A549 (cell line): ENCODE measurements around the gene NELFB. TPM values are rescaled to one million over a fixed set of nuclear protein-coding genes. Genes with fewer than 3 reads are reported as not detected.

Experiments
- ATAC-seq, 2 experiments: fragments of 200-7000 bp in 1 of 2; fragments of >200 bp in 1 of 2; cut with Nextera tagmentation in 1 of 2; cut with Tn5 transposase in 1 of 2; 3 replicates each; pipeline versions ENCODE4 v1.8.0 to v1.9.1; 2018 to 2020; ENCODE audit warnings: mild to moderate bottlenecking in 1 of 2, moderate library complexity in 1 of 2
- CTCF ChIA-PET: fragments of 300-600 bp; sonication (Branson Sonifier 250); formaldehyde crosslinking; extraction: SDS; loops from one replicate; lab custom pipeline; 2021; ENCODE audit warnings: antibody characterized with exemption, inconsistent platforms; lab: Yijun Ruan, JAX
- POLR2A ChIA-PET: fragments of 350-600 bp; formaldehyde crosslinking; extraction: SDS; loops from one replicate; lab custom pipeline; 2021; ENCODE audit warnings: antibody characterized with exemption, inconsistent platforms; lab: Yijun Ruan, JAX
- DNase-seq, 2 experiments: peaks; one replicate each; pipeline versions ENCODE4 v3.0.0 to v3.0.0-alpha.2; 2011 to 2016; ENCODE audit warnings: low read depth in 1 of 2, low spot score in 1 of 2
- FAIRE-seq: peaks from 2 replicates; lab custom pipeline; 2011; peaks lifted over from hg19 to GRCh38; lab: Jason Lieb, UNC
- H3K27ac ChIP-seq, 2 experiments: fragments of >200 bp; sonication (Bioruptor Twin); formaldehyde crosslinking; 3 replicates each; pipeline ENCODE4 v1.5.1; 2016 to 2017
- H3K4me1 ChIP-seq: fragments of >200 bp; sonication (Bioruptor Twin); formaldehyde crosslinking; 3 replicates; pipeline ENCODE4 v1.6.1; 2016
- H3K4me2 ChIP-seq: fragments of >200 bp; sonication (Bioruptor Twin); formaldehyde crosslinking; 3 replicates; pipeline ENCODE4 v1.6.1; 2016
- H3K4me3 ChIP-seq: fragments of >200 bp; sonication (Bioruptor Twin); formaldehyde crosslinking; 3 replicates; pipeline ENCODE4 v1.5.1; 2016
- H3K9me3 ChIP-seq: fragments of >200 bp; sonication (Bioruptor Twin); formaldehyde crosslinking; 3 replicates; pipeline ENCODE4 v1.6.1; 2016
- CBX8 ChIP-seq: fragments of 200-600 bp; sonication (generic); IDR thresholded peaks from 2 replicates; pipeline ENCODE4 v1.6.1; 2016
- CHD2 ChIP-seq: fragments of 150-350 bp; IDR thresholded peaks from 2 replicates; pipeline ENCODE4 v1.6.1; 2014; ENCODE audit warnings: low read length; ENCODE audit not compliant: partially characterized antibody
- E2F6 ChIP-seq: IDR thresholded peaks from 2 replicates; pipeline ENCODE4 v1.6.1; 2012; ENCODE audit warnings: low read depth, borderline replicate concordance
- EHF ChIP-seq: fragments of 250-450 bp; sonication (Bioruptor Pico); IDR thresholded peaks from 2 replicates; pipeline ENCODE4 v1.5.0; 2020; ENCODE audit warnings: mild to moderate bottlenecking
- EHMT2 ChIP-seq: fragments of 200-600 bp; sonication (generic); IDR thresholded peaks from 2 replicates; pipeline ENCODE4 v1.6.1; 2016; ENCODE audit warnings: antibody characterized with exemption, low read depth, mild to moderate bottlenecking, moderate library complexity
- FOSB ChIP-seq: fragments of 250-450 bp; sonication (Bioruptor Pico); IDR thresholded peaks from 2 replicates; pipeline ENCODE4 v1.5.0; 2020; ENCODE audit warnings: mild to moderate bottlenecking, moderate library complexity
- HDAC2 ChIP-seq: fragments of 200-600 bp; sonication (generic); IDR thresholded peaks from 2 replicates; pipeline ENCODE4 v1.6.1; 2016
- HES2 ChIP-seq: fragments of >200 bp; sonication (Bioruptor Twin); formaldehyde crosslinking; IDR thresholded peaks from 2 replicates; pipeline ENCODE4 v1.6.1; 2016
- HOXB5 ChIP-seq: fragments of 250-450 bp; sonication (Bioruptor Pico); IDR thresholded peaks from 2 replicates; pipeline ENCODE4 v1.5.0; 2020; ENCODE audit warnings: mild to moderate bottlenecking, moderate library complexity
- JUNB ChIP-seq: fragments of >200 bp; sonication (Bioruptor Twin); formaldehyde crosslinking; IDR thresholded peaks from 2 replicates; pipeline ENCODE4 v1.6.1; 2016
- KDM5A ChIP-seq: fragments of 200-600 bp; sonication (generic); IDR thresholded peaks from 2 replicates; pipeline ENCODE4 v1.6.1; 2016; ENCODE audit warnings: antibody characterized with exemption, mild to moderate bottlenecking
- NR3C1 ChIP-seq: fragments of >200 bp; sonication (Bioruptor Twin); formaldehyde crosslinking; IDR thresholded peaks from 3 replicates; pipeline ENCODE4 v1.6.1; 2017
- SMC3 ChIP-seq: fragments of >200 bp; sonication (Bioruptor Twin); formaldehyde crosslinking; IDR thresholded peaks from 3 replicates; pipeline ENCODE4 v1.6.1; 2018; ENCODE audit warnings: inconsistent platforms
- SREBF2 ChIP-seq: fragments of 450-650 bp; IDR thresholded peaks from 2 replicates; pipeline ENCODE4 v1.6.1; 2014; ENCODE audit warnings: mild to moderate bottlenecking, moderate library complexity
- TP53 ChIP-seq: fragments of 250-450 bp; sonication (Bioruptor Pico); IDR thresholded peaks from 2 replicates; pipeline ENCODE4 v1.5.0; 2021; ENCODE audit warnings: mild to moderate bottlenecking, moderate library complexity
- USF2 ChIP-seq: fragments of 450-650 bp; IDR thresholded peaks from 2 replicates; pipeline ENCODE4 v1.6.1; 2014; ENCODE audit warnings: antibody characterized with exemption
- ZFP36 ChIP-seq: fragments of 450-650 bp; IDR thresholded peaks from 2 replicates; pipeline ENCODE4 v1.6.1; 2014; ENCODE audit warnings: borderline replicate concordance; ENCODE audit not compliant: partially characterized antibody
- ZNF302 ChIP-seq: fragments of 250-450 bp; sonication (Bioruptor Pico); IDR thresholded peaks from 2 replicates; pipeline ENCODE4 v1.9.0; 2021; ENCODE audit warnings: inconsistent platforms, mild to moderate bottlenecking, moderate library complexity
- WGBS: methylation state at CpG from one replicate; pipeline ENCODE4 v1.1.6; 2017; ENCODE audit errors: missing lambda C conversion rate; 5-methylcytosine and 5-hydroxymethylcytosine counted together
- polyA plus RNA-seq, 4 experiments: library from polyadenylated mRNA; depleted of rRNA in 3 of 4; stranded (reverse); fragments of >200 nt; fragmentation: RNase III in 1 of 4; extraction: RNeasy Plus Mini Kit Qiagen cat#74134 plus additional on column Dnase treatment in 1 of 4; gene quantifications; 2 replicates in 3 of 4; 3 replicates in 1 of 4; pipeline ENCODE4 v1.2.3, GENCODE V29; 2011 to 2017
- TF ChIP-seq, protein P1 (sequence below): IDR thresholded peaks from 2 replicates; pipeline ENCODE4 v1.6.1; 2012
- TF ChIP-seq, protein P2 (sequence below): fragments of >200 bp; sonication (Bioruptor Twin); formaldehyde crosslinking; IDR thresholded peaks from 3 replicates; pipeline ENCODE4 v1.6.1; 2016

NELFB gene
- polyA plus RNA-seq, 2 of the 4 experiments (the other 2 are of a cell fraction) = 31.8 to 45.3 TPM

- WGBS = 85% methylated on average over 14 of the region's 15 CpGs
- Histone ChIP-seq H3K9me3 (no peaks in the 10 kb centered on the region), H3K27ac (no peak overlapping the region), H3K4me2 (no peak overlapping the region), H3K4me3 (no peak overlapping the region), H3K4me1 (peaks cover 38% of the 10 kb centered on the region)
- DNase-seq (no peak), FAIRE-seq (no peak), ATAC-seq (no peak)
- TF ChIP-seq, protein P1, sequence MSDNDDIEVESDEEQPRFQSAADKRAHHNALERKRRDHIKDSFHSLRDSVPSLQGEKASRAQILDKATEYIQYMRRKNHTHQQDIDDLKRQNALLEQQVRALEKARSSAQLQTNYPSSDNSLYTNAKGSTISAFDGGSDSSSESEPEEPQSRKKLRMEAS = no peak
- ChIA-PET CTCF (interaction anchor here (0.5 to 4.2 kb wide), 8 partner anchors 10 to 187 kb away, joined by 3 to 43 read pairs (median 3); partner anchors contain the start of gene MAN1B1), POLR2A (no interaction called here)
Measured at GRCh38 chr9:137273611-137274320, 18.6 kb downstream of the NELFB start.

DNA sequence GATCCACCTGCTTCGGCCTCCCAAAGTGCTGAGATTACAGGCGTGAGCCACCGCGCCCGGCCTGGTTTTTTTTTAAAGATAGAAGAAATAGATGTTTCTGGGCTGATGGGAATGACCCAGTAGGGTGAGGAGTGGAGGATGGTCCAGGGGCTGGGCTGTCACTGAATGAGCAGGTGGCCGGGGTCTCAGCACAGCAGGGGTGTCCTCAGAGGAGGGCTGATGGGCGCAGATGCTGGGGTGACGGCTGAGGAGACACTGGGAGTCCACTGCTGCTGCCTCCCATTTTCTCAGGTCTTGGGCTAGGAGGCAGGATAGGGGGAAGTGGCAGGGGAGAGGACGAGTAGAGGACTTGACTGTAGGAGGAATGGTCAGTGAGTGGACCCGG, 20.1 kb downstream of the NELFB start:
- DNase-seq (no peak), FAIRE-seq (no peak), ATAC-seq (no peak)
- WGBS = 90% methylated on average over 10 of the region's 10 CpGs
- Histone ChIP-seq H3K4me3 (no peak overlapping the region), H3K9me3 (no peaks in the 10 kb centered on the region), H3K4me1 (peaks cover 28% of the 10 kb centered on the region), H3K27ac (peak overlapping the region in 1 of 2 experiments; percentile 96; a peak in 3 of 6 replicates)
- ChIA-PET CTCF (interaction anchor here (0.6 to 4.2 kb wide), 4 partner anchors 13 to 464 kb away, joined by 4 to 43 read pairs (median 5); no protein-coding TSS in a partner anchor), POLR2A (no interaction called here)
- TF ChIP-seq JUNB (no peak), ZNF302 (CRISPR knock-in tag) (no peak), TP53 (no peak), CHD2 (no peak), NR3C1 (no peak), ZFP36 (no peak), SREBF2 (no peak), CBX8 (no peak), FOSB (CRISPR knock-in tag) (no peak), HDAC2 (no peak), EHMT2 (no peak), SMC3 (no peak), HES2 (no peak), E2F6 (no peak), HOXB5 (CRISPR knock-in tag) (no peak), USF2 (no peak), EHF (CRISPR knock-in tag) (no peak), KDM5A (no peak)
- TF ChIP-seq, protein P2, sequence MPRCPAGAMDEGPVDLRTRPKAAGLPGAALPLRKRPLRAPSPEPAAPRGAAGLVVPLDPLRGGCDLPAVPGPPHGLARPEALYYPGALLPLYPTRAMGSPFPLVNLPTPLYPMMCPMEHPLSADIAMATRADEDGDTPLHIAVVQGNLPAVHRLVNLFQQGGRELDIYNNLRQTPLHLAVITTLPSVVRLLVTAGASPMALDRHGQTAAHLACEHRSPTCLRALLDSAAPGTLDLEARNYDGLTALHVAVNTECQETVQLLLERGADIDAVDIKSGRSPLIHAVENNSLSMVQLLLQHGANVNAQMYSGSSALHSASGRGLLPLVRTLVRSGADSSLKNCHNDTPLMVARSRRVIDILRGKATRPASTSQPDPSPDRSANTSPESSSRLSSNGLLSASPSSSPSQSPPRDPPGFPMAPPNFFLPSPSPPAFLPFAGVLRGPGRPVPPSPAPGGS = no peak
- TF ChIP-seq, all 56 proteins: peak for 0
- H3K4me2 ChIP-seq = 0 out of 3 replicates have a peak overlapping the region, but pooled peaks have one; percentile 97
